Measurements from ENCODE around the gene GBF1.
A peak's percentile ranks its signal among the peaks of the same experiment; 100 is the strongest.
"Not testable (repeated sequence)": the region's sequence is repeated elsewhere in the genome, so short reads cannot be mapped to it uniquely, and the experiment has no call there.

Gene GBF1, protein sequence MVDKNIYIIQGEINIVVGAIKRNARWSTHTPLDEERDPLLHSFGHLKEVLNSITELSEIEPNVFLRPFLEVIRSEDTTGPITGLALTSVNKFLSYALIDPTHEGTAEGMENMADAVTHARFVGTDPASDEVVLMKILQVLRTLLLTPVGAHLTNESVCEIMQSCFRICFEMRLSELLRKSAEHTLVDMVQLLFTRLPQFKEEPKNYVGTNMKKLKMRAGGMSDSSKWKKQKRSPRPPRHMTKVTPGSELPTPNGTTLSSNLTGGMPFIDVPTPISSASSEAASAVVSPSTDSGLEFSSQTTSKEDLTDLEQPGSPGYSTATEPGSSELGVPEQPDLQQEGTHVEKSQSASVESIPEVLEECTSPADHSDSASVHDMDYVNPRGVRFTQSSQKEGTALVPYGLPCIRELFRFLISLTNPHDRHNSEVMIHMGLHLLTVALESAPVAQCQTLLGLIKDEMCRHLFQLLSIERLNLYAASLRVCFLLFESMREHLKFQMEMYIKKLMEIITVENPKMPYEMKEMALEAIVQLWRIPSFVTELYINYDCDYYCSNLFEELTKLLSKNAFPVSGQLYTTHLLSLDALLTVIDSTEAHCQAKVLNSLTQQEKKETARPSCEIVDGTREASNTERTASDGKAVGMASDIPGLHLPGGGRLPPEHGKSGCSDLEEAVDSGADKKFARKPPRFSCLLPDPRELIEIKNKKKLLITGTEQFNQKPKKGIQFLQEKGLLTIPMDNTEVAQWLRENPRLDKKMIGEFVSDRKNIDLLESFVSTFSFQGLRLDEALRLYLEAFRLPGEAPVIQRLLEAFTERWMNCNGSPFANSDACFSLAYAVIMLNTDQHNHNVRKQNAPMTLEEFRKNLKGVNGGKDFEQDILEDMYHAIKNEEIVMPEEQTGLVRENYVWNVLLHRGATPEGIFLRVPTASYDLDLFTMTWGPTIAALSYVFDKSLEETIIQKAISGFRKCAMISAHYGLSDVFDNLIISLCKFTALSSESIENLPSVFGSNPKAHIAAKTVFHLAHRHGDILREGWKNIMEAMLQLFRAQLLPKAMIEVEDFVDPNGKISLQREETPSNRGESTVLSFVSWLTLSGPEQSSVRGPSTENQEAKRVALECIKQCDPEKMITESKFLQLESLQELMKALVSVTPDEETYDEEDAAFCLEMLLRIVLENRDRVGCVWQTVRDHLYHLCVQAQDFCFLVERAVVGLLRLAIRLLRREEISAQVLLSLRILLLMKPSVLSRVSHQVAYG (N-terminal part only)

GRCh38 chr10:102245082-102245931, at the start of gene GBF1:
GBF1 (plus strand) TSS chr10:102245532; CDS start chr10:102258939, 13,407 bp downstream.
- peak; percentile 77 to 100 (median 95) for DNase-seq

DNA sequence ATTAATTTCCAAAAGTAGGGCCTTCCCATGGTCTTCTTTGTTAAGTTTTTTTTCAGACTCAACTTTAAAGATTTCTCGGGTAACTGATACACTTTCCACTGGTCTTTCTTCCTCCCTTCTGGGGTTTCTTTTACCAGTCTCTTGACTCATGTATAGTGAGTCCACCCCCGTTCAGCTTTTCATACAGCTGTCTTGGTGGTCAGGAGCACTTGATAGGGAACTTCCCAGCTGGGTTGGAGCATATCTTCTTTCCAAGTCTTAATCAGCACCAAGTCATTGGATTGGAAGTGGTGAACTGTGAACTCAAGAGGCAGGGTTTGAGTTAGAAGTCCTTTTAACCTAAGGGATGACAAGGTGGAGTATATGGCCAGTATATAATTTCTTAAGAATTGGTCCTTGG, 48.4 kb upstream of the GBF1 start:
- DNase-seq: no peak

GRCh38 chr10:102198027-102198426, 47.3 kb upstream of the GBF1 start:
- no peak for DNase-seq

DNA sequence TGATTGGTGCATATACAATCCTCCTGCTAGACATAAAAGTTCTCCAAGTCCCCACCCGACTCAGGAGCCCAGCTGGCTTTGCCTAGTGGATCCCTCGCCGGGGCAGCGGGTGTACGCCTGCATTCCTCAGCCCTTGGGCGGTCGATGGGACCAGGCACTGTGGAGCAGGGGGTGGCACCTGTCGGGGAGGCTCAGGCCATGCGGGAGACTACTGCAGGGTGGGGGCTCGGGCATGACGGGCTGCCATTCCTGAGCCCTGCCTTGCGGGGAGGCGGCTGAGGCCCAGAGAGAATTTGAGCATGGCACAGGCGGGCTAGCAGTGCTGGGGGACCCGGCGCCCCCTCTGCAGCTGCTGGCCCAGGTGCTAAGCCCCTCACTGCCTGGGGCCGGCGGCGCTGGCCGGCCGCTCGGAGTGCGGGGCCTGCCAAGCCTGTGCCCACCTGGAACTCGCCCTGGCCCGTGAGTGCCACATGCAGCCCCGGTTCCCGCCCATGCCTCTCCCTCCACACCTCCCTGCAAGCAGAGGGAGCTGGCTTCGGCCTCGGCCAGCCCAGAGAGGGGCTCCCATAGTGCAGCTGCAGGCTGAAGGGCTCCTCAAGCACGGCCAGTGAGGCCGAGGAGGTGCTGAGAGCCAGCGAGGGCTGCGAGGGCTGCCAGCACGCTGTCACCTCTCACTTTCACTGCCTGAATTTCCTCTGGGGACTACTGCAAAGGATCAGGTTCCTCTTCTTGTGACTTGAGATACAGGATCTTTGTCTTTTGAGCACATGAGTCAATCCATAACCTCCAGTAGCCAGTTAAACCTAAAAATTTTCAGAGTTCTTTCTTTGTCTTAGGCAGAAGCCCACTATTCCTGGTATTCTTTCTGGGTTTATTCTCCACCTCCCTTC, 44.3 kb upstream of the GBF1 start:
- DNase-seq: no peak

DNA sequence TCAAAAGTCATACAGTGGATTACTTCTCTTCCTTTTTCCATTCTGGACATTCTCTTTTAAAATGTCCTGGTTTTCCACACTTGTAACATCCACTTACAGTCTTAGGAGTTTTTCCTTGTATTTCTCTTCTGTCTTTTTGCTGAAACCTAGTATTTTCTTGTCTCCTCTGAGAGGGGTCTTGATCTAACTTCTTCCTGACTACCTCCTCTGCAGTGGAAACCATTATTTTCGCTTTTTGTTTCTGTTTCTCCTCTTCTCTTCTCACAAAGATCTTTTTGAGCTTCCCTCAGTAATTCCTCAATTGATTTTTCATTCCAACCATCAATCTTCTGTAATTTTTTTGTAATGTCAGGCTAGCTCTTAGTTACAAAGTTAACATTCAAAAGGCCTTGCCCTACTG, 42.9 kb upstream of the GBF1 start:
- no peak for DNase-seq

- DNase-seq: no peak
Measured at GRCh38 chr10:102208311-102209035, 36.9 kb upstream of the GBF1 start.

DNA sequence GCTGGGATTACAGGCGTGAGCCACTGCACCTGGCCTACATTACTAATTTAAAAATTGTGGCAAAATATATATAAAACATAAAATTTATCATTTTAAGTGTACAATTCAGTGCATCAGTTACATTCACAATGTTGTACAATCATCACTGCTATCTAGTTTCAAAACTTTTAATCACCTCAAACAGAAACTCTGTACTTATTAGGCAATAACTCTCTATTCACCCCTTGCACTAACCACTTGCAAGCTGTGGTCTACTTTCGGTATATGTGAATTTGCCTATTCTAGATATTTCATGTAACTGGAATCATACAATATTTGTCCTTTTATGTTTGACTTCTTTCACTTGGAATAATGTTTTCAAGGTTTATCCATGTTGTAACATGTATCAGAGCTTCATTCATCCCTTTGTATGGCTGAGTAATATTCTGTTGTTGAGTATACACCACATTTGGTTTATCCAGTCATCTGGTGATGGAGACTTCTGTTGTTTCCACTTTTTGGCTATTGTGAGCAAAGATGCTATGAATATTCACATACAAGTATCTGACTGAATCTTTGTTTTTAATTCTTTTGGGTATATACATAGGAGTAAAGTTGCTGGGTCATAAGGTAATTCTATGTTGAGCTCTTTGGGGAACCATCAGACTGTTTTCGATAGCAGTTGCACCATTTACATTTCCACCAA, 33.6 kb upstream of the GBF1 start:
- DNase-seq: no peak

GRCh38 chr10:102213599-102213998, 31.7 kb upstream of the GBF1 start:
- DNase-seq: not testable (repeated sequence)

GRCh38 chr10:102219370-102219769, 26.0 kb upstream of the GBF1 start:
- no peak for DNase-seq

DNA sequence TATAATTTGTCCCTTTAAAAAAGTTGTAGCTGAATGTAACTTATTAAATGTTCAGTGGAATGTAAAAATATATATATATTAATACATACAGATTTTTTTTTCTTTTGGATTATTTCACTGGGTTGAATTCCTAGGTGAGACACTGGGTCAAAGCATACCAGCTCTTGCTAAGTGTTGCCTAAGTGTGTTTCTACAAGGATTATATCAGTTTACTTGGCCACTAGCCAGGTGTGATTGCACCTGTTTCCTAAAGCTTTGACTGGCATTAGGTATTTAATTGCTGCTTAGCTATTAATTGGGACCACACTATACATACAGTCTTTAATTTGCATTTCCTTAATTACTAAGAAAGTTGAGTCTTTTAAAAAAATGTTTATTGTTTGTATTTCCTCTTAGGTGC, 24.7 kb upstream of the GBF1 start:
- no peak for DNase-seq

- DNase-seq: no peak
Measured at GRCh38 chr10:102222797-102223196, 22.5 kb upstream of the GBF1 start.

GRCh38 chr10:102225646-102226541, 19.4 kb upstream of the GBF1 start, which contains the start of gene ELOVL3:
ELOVL3 (plus strand) TSS chr10:102226299; CDS start chr10:102226549, 250 bp downstream.
- peak in 57 of 58 donors; percentile 33 to 93 (median 84) for DNase-seq

DNA sequence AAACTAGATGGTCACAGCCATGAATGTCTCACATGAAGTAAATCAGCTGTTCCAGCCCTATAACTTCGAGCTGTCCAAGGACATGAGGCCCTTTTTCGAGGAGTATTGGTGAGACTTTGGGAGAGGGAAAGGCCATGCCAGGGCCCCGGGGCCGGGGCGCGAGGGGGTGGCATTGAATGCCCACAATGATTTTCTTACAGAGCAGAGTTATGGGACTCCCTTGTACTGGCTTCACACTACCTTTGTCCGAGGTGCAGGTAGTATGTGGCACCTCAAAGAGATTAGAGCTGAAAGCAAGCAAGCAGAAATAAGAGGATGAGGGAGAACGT, 18.8 kb upstream of the GBF1 start:
- no peak for DNase-seq

DNA sequence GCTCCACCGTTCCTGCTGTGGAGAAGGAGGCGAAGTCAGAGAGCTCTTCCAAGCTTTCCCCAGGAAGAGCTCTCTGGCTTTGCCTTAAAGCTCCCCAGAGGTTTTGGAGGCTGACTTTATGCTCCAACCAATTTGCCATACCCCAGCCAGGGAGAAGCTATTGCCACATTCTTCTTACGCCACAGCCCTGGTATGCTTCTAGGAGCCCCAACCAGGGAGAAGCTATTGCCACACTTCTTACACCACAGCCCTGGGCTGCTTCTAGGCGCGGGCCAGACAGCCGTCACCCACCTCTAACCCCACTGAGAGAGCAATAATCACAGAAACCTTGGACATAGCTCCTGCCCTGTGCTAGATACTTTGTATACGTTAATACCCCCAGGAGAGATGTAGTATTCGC, 18.3 kb upstream of the GBF1 start:
- no peak for DNase-seq

GRCh38 chr10:102229810-102230263, 15.5 kb upstream of the GBF1 start:
- DNase-seq: peak in 55 of 58 donors; percentile 16 to 84 (median 57)

DNA sequence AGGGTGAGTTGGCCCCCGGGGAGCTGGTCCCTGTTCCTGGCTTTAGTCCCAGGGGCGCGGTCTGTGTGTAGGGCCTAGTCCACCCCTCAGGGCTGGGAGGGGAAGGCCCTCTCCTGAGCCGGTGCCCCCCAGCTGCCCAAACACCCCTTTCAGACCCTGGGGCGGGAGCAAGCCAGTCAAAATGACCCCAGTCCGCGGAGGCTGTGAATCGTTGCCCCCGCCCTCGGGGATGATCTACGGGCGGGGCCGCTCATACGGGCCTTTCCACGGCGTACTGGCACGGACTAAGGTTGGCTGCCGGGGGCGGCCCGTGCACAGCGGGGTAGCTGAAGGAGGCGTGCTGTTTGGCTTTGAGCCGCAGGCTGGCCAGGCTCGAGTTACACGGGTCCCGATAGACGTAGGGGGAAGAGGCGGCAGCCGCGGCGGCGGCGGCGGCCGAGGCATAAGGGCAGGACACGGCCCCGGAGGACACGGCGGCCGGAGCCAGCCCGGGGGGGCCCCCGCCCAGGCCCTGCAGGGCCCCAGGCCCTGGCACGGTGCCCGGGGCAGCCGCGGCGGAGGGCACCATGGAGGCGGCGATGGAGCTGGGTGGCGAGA, 15.0 kb upstream of the GBF1 start:
- peak in 1 of 58 donors; percentile 17 for DNase-seq
